Heart right ventricle (tissue), 16 donors: ENCODE results near the gene RLF. TPM values are rescaled to one million over a fixed set of nuclear protein-coding genes. Genes with fewer than 3 reads are reported as not detected.

Experiments
- ATAC-seq, 8 donors: fragments of 200-7000 bp; cut with Tn5 transposase; one replicate each; pipeline ENCODE4 v1.9.1; 2020; ENCODE audit warnings: mild to moderate bottlenecking in 8 of 8, moderate library complexity in 8 of 8, moderate number of reproducible peaks in 1 of 8
- DNase-seq, 2 donors: peaks; one replicate each; pipeline ENCODE4 v3.0.0-alpha.2; 2020
- H3K27ac ChIP-seq, 10 donors: fragments of 200-600 bp; sonication (generic) in 2 of 10; one replicate each; pipeline versions ENCODE4 v1.5.0 to v1.8.0; 2020 to 2022; ENCODE audit warnings: mild to moderate bottlenecking in 3 of 10
- H3K27me3 ChIP-seq, 7 donors: fragments of 200-600 bp; one replicate each; pipeline ENCODE4 v1.8.0; 2021 to 2022; ENCODE audit warnings: mild to moderate bottlenecking in 2 of 7
- H3K36me3 ChIP-seq, 9 donors: fragments of 200-600 bp; sonication (generic) in 1 of 9; one replicate each; pipeline versions ENCODE4 v1.5.0 to v1.8.0; 2020 to 2022; ENCODE audit warnings: mild to moderate bottlenecking in 2 of 9
- H3K4me1 ChIP-seq, 9 donors: fragments of 200-600 bp; sonication (generic) in 1 of 9; one replicate each; pipeline versions ENCODE4 v1.5.0 to v1.8.0; 2020 to 2022; ENCODE audit warnings: mild to moderate bottlenecking in 4 of 9
- H3K4me3 ChIP-seq, 10 donors: fragments of 200-600 bp; sonication (generic) in 2 of 10; one replicate each; pipeline versions ENCODE4 v1.5.0 to v1.8.0; 2020 to 2022; ENCODE audit warnings: mild to moderate bottlenecking in 7 of 10, moderate library complexity in 2 of 10
- H3K9me3 ChIP-seq, 11 donors: fragments of 200-600 bp in 10 of 11; sonication (generic) in 2 of 11; one replicate each; pipeline versions ENCODE4 v1.5.0 to v1.8.0; 2013 to 2022; ENCODE audit warnings: mild to moderate bottlenecking in 2 of 11, control low read depth in 1 of 11, moderate library complexity in 1 of 11
- WGBS, 2 donors: extraction: QIAGEN DNeasy Blood & Tissue Kit; methylation state at CpG; one replicate each; pipeline ENCODE4 v1.1.7; 2013; ENCODE audit warnings: inconsistent platforms in 1 of 2; 5-methylcytosine and 5-hydroxymethylcytosine counted together
- intact Hi-C, 10 donors: fragments of 100-400 bp; cut with DNase I; formaldehyde crosslinking; loops; one replicate each; pipeline versions ENCODE4 v1.11.1 to v1.14.2; 2022
- polyA plus RNA-seq, 2 donors: library from polyadenylated mRNA; stranded (reverse); fragments of 200-250 nt; gene quantifications; one replicate each; pipeline ENCODE4 v1.2.3, GENCODE V29; 2013
- total RNA-seq, 10 donors: library from RNA; stranded (reverse); fragmentation: NEBNext Ultra II Directional in 3 of 10; extraction: Animal tissue kit (Norgen Biotek cat#: 25700) in 3 of 10; gene quantifications; one replicate each; pipeline versions ENCODE4 v1.2.1 to v1.2.4, GENCODE V29; 2021 to 2023
- TF ChIP-seq, protein P1 (sequence below), 9 donors: fragments of 200-600 bp; sonication (generic) in 2 of 9; IDR thresholded peaks; one replicate each; pipeline versions ENCODE4 v1.5.0 to v1.8.0; 2021 to 2022; ENCODE audit warnings: antibody characterized with exemption in 9 of 9, mild to moderate bottlenecking in 5 of 9, moderate library complexity in 1 of 9
- donor health status: Arrhythmogenic right ventricular cardiomyopathy.
- donor health status: ischemic (EF 13 %, LVEDD 7.1; RV severe dilation, severe dysfunction).
- donor health status: healthy with polysubstance abuse.
- donor health status: DM: no; HTN: yes; CAD: no.
- donor health status: DM: no; HTN: no; CAD: no.
- donor health status: ischemic (EF 25% LVEDD 6.9; RV normal size, moderate dysfunction).
- donor health status: ischemic (EF 25% LVEDD 5.7; RV mildly dilated, moderate dysfunction).
- donor health status: healthy.
- donor health status: DM: yes; HTN: yes; CAD: no.
- donor health status: Ischemic cardiomyopathy.
- donor health status: ischemic (EF 35%, LVEDD 5.7; RV mildly dilated, moderate dysfunction).
- donor health status: nonischemic (EF 11% LVEDD 7.7; RV severe dilation, severe dysfunction).
- donor health status: DM: yes; HTN: yes; CAD: no.
- donor health status: PGD.
- donor health status: ischemic (EF 29% LVEDD 5.4; RV normal size, mild dysfunction).
- donor health status: nonischemic (EF 23%, LVEDD 6.1; RV moderate dilation, normal function).

The RLF gene
- total and polyA plus RNA-seq, 12 donors = 3.8 to 17.3 (median 12.4) TPM

DNA sequence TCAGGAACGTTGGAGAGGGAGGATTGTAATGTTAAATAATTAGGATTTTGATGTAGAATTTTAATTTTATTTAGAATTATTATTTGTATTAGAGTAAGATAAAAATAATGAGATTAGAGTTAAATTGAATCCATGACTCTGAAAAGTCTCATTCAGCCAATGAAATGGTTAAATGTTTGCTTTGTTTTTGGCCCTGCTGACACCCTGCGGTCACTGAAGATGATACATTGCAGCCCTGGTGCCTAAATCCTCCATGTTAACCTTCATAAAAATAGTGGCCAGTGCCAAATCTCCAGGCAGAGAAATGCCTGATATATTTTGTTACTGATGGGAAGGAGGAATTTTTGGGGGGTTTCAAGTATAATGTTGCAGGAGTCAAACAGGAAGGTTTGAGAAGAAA is 27.3 kb upstream of the RLF start:
- peaks cover 0 to 7% (median 0%) of the 10 kb centered on the region in 9 donors for H3K4me1 ChIP-seq
- H3K36me3 ChIP-seq = no peaks in the 10 kb centered on the region
- DNase-seq (no peak), ATAC-seq (no peak)
- no peak overlapping the region for H3K4me3 ChIP-seq
- no peak overlapping the region for H3K27ac ChIP-seq
- WGBS, 2 donors = 37 to 47% methylated on average over 2 of the region's 2 CpGs
- H3K9me3 ChIP-seq = peaks cover 0 to 7% (median 0%) of the 10 kb centered on the region in 11 donors
- TF ChIP-seq, protein P1, sequence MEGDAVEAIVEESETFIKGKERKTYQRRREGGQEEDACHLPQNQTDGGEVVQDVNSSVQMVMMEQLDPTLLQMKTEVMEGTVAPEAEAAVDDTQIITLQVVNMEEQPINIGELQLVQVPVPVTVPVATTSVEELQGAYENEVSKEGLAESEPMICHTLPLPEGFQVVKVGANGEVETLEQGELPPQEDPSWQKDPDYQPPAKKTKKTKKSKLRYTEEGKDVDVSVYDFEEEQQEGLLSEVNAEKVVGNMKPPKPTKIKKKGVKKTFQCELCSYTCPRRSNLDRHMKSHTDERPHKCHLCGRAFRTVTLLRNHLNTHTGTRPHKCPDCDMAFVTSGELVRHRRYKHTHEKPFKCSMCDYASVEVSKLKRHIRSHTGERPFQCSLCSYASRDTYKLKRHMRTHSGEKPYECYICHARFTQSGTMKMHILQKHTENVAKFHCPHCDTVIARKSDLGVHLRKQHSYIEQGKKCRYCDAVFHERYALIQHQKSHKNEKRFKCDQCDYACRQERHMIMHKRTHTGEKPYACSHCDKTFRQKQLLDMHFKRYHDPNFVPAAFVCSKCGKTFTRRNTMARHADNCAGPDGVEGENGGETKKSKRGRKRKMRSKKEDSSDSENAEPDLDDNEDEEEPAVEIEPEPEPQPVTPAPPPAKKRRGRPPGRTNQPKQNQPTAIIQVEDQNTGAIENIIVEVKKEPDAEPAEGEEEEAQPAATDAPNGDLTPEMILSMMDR (IDR thresholded peaks at IDR 0.05) = no peak
- peaks cover 0 to 68% (median 43%) of the 10 kb centered on the region in 7 donors for H3K27me3 ChIP-seq
- intact Hi-C loops = no loop called here

DNA sequence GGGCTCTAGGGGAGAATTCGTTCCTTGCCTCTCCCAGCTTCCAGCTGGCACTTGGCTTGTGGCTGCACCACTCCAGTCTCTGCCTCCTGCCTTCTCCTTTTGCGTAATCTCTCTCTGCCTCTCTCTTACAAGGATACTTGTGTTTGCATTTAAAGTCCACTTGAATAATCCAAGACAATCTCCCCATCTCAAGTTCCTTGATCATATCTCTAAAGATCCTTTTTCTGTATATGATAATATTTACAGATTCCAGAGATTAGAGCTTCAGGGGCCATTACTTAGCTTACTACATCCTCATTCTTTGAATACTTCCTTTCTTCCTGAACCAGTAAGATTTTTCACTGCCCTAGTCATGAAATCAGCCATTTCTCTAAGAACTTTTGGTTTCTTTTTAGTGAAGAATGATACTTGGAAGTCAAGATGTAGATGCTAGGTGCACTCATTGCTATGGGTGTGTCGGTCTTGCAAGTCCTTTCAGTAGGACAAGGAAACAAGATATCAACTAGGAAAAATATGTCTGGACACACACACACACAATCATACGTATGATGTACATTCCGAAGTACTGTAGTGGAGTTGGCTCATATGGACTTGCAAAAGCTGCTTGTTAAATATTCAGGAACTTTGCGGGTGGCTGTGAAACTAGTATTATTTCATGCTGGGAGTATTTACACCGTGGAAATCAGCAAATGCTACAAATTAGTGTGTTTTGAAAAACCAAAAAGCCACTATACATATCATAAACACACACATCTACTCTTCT is 20.8 kb upstream of the RLF start:
- intact Hi-C loops = loop anchor here in 4 of 10 donors (5.0 kb wide), 3 partner anchors 197 to 267 kb away; no protein-coding TSS in a partner anchor
- DNase-seq (no peak), ATAC-seq (no peak)
- Histone ChIP-seq H3K27me3 (peaks cover 0 to 35% (median 13%) of the 10 kb centered on the region in 7 donors), H3K9me3 (no peaks in the 10 kb centered on the region), H3K27ac (no peak overlapping the region), H3K36me3 (no peaks in the 10 kb centered on the region), H3K4me3 (no peak overlapping the region), H3K4me1 (peaks cover 0 to 8% (median 0%) of the 10 kb centered on the region in 9 donors)
- TF ChIP-seq, protein P1 (IDR thresholded peaks at IDR 0.05) = no peak
- 79 to 83% methylated on average over 7 of the region's 7 CpGs for WGBS, 2 donors

DNA sequence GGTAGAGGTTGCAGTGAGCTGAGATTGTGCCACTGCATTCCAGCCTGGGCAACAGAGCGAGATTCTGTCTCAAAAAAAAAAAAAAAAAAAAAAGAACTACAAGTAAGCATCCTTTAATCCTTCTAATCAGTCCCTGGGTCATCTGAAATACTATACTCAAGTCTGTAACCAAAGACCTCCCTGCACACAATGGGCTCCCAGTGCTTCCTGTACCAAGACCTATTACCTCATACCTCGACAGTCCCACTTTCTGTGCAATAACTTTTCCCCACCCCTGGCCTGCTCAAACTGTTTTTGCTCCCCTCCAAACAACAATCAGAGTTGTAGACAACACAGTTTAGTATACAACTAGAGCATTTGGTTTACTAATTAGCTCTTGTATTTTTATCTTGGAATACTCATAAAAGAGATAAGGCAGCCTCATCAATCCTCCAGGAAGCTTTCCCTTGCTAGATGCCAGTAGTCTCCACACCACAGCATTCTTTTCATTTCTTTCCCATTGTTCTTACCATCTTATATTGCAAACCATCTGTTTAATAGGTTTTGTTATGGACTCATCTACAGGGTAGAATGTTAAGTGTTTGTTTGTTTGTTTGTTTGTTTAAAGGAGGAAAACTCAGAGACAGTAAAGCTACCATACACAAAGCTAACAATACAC is 19.2 kb upstream of the RLF start:
- H3K9me3 ChIP-seq = no peaks in the 10 kb centered on the region
- H3K27me3 ChIP-seq = peaks cover 0 to 47% (median 26%) of the 10 kb centered on the region in 7 donors
- peaks cover 0 to 8% (median 0%) of the 10 kb centered on the region in 9 donors for H3K4me1 ChIP-seq
- H3K36me3 ChIP-seq = no peaks in the 10 kb centered on the region
- intact Hi-C loops = loop anchor here in 4 of 10 donors (5.0 kb wide), 3 partner anchors 195 to 265 kb away; no protein-coding TSS in a partner anchor
- DNase-seq (no peak), ATAC-seq (no peak)
- 42 to 50% methylated on average over 2 of the region's 2 CpGs for WGBS, 2 donors
- TF ChIP-seq, protein P1 (IDR thresholded peaks at IDR 0.05) = no peak
- no peak overlapping the region for H3K27ac ChIP-seq
- no peak overlapping the region for H3K4me3 ChIP-seq

DNA sequence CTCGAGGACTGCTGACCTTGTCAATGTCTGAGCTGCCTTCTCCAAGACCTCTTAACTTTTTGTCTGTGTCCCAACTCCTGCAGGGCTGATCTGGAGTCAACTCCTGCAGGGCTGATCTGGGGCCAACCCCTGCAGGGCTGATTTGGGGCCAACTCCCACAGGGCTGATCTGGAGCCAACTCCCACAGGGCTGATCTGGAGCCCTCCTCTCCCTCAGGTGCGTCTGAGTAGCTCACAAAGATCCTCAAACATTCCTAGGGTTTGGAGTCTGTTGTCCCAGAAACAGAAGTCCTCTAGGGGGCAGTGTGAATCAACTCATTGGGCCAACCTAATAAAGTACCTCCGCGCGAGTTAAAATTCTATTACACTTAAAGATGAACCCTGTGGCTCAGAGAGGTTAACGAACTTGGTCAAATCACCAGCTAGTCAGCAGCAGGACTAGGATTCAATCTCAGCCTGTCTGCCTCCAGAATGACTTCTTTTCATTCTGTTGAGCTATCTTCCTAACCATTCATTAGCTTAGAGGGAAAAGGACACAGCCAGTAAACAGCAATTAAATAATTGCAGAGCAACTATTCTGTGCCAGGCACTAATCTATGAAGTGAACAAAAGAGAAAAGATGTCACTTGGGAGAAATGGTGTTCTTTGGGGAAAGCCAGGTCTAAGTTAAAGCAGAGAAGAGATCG is 17.2 kb upstream of the RLF start:
- ATAC-seq = peak in 7 of 8 donors; percentile 58 to 81 (median 75)
- 15 to 16% methylated on average over 7 of the region's 7 CpGs for WGBS, 2 donors
- TF ChIP-seq, protein P1 (IDR thresholded peaks at IDR 0.05) = peak; percentile 59 to 85 (median 82)
- H3K36me3 ChIP-seq = no peaks in the 10 kb centered on the region
- no peaks in the 10 kb centered on the region for H3K9me3 ChIP-seq
- H3K27me3 ChIP-seq = peaks cover 0 to 62% (median 38%) of the 10 kb centered on the region in 7 donors
- DNase-seq = peak in 1 of 2 donors; percentile 57
- intact Hi-C loops = loop anchor here in 8 of 10 donors (2.0 to 5.0 kb wide), 5 partner anchors 193 to 263 kb away; no protein-coding TSS in a partner anchor
- H3K27ac ChIP-seq = no peak overlapping the region
- H3K4me1 ChIP-seq = peaks cover 0 to 8% (median 0%) of the 10 kb centered on the region in 9 donors
- no peak overlapping the region for H3K4me3 ChIP-seq
